AG10803 (cell line): Measurements from ENCODE around the gene RASIP1.
A peak's percentile ranks its signal among the peaks of the same experiment; 100 is the strongest.
"Not testable (repeated sequence)": the region's sequence is repeated elsewhere in the genome, so short reads cannot be mapped to it uniquely, and the experiment has no call there.

ENCODE experiments used
- DNase-seq: peaks from one replicate; pipeline ENCODE4 v3.0.0; 2010; ENCODE audit warnings: low read depth
- H3K4me3 ChIP-seq: 2 replicates; pipeline ENCODE4 v1.5.1; 2011; ENCODE audit warnings: mild to moderate bottlenecking, low read length, control low read depth
- TF ChIP-seq, protein P1 (sequence below): conservative IDR thresholded peaks from 2 replicates; pipeline ENCODE4 v1.5.1; 2011; ENCODE audit warnings: mild to moderate bottlenecking, low read length, control low read depth, inconsistent platforms

RASIP1 gene

DNA sequence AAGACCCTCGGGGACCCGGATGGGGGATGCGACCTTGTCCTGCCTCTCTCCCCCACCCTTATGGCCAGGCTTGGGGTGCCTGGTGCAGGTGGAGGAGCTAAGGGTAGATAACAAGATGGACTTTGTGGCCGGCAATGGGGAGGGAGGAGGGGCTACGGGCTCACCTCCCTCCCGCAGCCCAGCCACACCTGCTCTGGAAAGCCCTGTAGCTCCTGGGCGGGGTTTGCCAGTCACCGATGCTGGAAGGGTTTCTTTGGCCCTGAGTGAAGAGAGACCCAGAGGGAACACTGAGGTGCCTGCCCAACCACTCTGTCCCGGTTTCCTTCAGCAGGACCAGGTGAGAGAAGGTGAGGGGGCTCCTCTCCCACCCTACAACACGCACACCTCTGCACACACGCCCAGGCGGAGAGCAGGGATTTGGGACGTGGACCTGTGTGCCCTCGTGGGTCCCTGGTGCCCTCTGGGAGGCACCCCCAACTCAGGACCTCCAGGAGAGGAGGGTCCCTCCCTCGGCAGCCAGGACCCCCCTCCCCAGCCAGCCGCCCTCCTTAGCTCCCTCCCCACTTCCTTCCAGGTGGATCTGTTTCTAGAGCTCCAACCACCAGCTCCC lies 44.6 kb downstream of the RASIP1 start, which contains the start of gene FUT2:
FUT2 (plus strand) TSS at position 229 of the 610 bp plus-strand sequence. CDS start 6,986 bp downstream, outside the sequence.
- H3K4me3 ChIP-seq: peak within 1 kb of the TSS; percentile 26
- TF ChIP-seq, protein P1, sequence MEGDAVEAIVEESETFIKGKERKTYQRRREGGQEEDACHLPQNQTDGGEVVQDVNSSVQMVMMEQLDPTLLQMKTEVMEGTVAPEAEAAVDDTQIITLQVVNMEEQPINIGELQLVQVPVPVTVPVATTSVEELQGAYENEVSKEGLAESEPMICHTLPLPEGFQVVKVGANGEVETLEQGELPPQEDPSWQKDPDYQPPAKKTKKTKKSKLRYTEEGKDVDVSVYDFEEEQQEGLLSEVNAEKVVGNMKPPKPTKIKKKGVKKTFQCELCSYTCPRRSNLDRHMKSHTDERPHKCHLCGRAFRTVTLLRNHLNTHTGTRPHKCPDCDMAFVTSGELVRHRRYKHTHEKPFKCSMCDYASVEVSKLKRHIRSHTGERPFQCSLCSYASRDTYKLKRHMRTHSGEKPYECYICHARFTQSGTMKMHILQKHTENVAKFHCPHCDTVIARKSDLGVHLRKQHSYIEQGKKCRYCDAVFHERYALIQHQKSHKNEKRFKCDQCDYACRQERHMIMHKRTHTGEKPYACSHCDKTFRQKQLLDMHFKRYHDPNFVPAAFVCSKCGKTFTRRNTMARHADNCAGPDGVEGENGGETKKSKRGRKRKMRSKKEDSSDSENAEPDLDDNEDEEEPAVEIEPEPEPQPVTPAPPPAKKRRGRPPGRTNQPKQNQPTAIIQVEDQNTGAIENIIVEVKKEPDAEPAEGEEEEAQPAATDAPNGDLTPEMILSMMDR: no peak
- no peak for DNase-seq

DNA sequence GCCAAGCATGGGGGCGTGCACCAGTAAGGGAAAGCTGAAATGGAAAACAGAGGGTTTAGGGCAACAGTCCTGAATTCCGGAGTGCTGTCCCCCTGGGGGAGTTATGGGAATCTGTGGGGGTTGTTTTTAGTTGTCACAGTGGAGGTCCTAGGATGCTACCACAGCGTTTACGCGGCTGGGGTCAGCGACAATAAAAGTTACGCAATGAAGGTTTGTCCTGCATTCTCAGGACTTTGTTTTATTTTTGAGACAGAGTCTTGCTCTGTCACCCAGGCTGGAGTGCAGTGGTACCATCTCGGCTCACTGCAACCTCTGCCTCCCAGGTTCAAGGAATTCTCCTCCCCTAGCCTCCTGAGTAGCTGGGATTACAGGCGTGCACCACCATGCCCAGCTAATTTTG lies 46.8 kb downstream of the RASIP1 start:
- H3K4me3 ChIP-seq, DNase-seq: not testable (repeated sequence)

DNA sequence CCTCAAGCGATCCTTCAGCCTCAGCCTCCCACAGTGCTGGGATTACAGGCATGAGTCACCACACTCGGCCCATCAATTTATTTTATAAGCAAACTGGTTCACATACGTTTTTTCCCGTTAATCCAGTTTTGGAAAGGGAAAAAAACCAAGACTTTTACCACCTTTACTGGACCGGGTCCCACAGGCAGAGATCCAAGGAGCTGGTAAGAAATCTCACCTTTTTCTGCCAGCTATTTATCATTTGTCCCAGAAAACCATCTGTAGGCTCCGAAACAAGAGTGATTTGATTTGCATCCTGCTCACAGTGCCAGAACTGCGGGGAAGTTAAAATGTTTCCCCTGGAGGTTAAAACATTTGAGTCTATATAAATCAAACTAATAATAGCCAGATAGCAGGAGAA lies 51.0 kb downstream of the RASIP1 start:
- TF ChIP-seq, protein P1: no peak
- H3K4me3 ChIP-seq: no peak overlapping the region
- DNase-seq: no peak

DNA sequence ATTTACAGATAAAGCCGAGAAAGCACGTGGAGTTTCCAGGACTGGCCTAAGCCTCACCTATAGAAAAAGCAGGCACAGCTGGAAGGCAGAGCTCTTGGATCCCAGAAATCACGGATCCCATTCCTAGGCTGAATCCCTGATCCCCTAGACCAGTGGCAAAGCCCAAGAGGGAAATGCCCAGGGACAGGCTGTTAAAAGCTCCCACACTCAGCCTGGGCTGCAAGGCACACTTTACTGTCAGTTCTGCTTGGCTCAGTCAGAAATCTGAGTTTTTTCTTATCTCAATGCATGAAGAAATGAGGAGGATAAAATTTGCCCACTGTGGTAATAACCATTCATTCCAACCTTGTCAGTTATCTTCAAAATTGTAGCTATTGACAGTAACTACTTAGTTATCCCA lies 52.6 kb downstream of the RASIP1 start:
- no peak for DNase-seq
- no peak overlapping the region for H3K4me3 ChIP-seq
- TF ChIP-seq, protein P1: no peak

DNA sequence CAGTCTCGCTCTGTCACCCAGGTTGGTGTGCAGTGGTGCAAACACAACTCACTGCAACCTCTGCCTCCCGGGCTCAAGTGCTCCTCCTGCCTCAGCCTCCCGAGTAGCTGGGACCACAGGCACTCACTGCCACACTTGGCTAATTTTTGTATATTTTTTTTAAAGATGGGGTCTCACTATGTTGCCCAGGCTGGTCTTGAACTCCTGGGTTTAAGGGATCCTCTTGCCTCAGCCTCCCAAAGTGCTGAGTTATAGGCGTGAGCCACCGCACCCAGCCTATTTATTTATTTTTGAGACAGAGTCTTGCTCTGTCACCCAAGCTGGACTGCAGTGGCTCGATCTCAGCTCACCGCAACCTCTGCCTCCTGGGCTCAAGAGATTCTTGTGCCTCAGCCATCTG lies 53.8 kb downstream of the RASIP1 start:
- H3K4me3 ChIP-seq, DNase-seq: not testable (repeated sequence)

DNA sequence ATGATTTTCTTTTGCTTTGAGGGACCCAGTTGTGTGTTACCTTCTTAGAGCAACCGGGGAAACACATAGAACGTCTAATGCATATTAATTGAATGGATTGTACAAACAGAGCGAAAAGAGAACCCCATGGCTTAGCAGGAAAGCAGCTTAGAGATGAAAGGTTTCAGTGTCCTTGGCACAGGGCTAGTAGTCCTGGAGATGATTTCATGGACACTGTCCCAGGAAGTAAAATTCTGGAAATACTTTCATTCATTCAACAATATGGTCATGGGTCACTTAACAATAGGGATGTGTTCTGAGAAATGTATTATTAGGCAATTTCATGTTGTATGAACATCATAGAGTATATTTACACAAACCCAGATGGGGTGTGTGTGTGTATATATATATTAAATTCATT lies 54.3 kb downstream of the RASIP1 start:
- TF ChIP-seq, protein P1: no peak
- no peak overlapping the region for H3K4me3 ChIP-seq
- no peak for DNase-seq

DNA sequence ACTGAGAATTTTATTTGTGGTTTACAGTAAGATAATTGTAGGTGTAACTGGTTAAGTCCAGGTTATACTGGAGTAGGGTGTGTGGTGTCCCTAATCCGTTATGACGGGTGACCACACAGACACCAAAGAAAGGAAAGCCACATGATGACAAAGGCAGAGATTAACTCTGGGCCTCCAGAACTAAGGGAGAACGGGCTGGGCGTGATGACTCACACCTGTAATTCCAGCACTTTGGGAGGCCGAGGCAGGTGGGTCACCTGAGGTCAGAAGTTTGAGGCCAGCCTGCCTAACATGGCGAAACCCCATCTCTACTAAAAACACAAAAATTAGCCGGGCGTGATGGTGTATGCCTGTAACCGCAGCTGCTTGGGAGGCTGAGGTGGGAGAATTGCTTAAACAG lies 54.8 kb downstream of the RASIP1 start:
- no peak overlapping the region for H3K4me3 ChIP-seq
- no peak for DNase-seq
- TF ChIP-seq, protein P1: no peak

GRCh38 chr19:48683349-48683748 lies 57.1 kb downstream of the RASIP1 start:
- peak overlapping the region; percentile 20; the same call in 1 of the 2 replicates for H3K4me3 ChIP-seq
- peak; percentile 42 for DNase-seq
- TF ChIP-seq, protein P1: no peak
